ENCODE data around the gene CCNG2. TPM values are rescaled to one million over a fixed set of nuclear protein-coding genes. Genes with fewer than 3 reads are reported as not detected.
A peak's percentile ranks its signal among the peaks of the same experiment; 100 is the strongest.

The CCNG2 gene
- total and polyA plus RNA-seq, 2 of the 4 experiments (the other 2 are of a cell fraction) = 11.3 to 14.9 TPM

DNA sequence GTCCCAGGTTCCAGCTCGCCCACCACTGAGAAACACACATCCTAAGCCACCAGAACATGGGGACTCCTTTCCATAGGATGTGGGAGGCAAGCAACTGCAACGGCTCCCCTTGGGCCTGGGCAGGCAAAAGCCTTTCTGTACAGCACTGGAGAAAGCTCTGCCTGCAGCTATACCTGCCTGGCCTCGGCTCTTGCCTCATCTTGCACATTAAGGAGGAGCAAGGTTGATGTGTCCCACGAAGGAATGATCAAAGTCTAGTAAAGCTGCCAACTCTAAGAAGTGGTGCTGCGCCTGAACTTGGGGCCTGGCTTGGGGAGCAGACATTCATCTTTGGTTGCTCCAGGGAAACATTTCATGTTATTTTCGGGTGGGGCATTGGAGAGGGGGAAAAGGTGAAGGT lies 19.6 kb downstream of the CCNG2 start:
- Histone ChIP-seq H4K20me1 (ENCODE audit: insufficient read depth, low read length) (peaks cover 5% of the 10 kb centered on the region; the same call in 1 of the 2 replicates), H4K8ac (ENCODE audit: low read depth in 2 of 2, low read length in 2 of 2) (no peak overlapping the region), H3K4me2 (ENCODE audit: low read depth, low read length) (no peak overlapping the region), H3K9me1 (ENCODE audit: insufficient read depth, low read length) (peaks cover 7% of the 10 kb centered on the region), H2BK120ac (ENCODE audit: low read depth, low read length) (no peak overlapping the region), H3K36me3 (ENCODE audit: control insufficient read depth, insufficient read depth, low read length) (no peaks in the 10 kb centered on the region), H3K9me3 (ENCODE audit: control insufficient read depth, insufficient read depth, low read length) (no peaks in the 10 kb centered on the region), H2BK5ac (ENCODE audit: low read depth, low read length, poor library complexity, severe bottlenecking) (no peak overlapping the region), H2AFZ (replicated peaks; ENCODE audit: low read length, poor library complexity) (no peak overlapping the region), H2BK20ac (ENCODE audit: low read depth, low read length) (no peak overlapping the region), H4K5ac (ENCODE audit: low read depth, low read length) (no peak overlapping the region), H3K4me3 (ENCODE audit: insufficient read depth, low read depth, low read length) (no peak overlapping the region), H3K4ac (ENCODE audit: low read depth, low read length) (no peak overlapping the region), H3K27me3 (ENCODE audit: control insufficient read depth, insufficient read depth, low read length) (peaks cover 61% of the 10 kb centered on the region), H3K4me1 (ENCODE audit: control insufficient read depth, insufficient read depth, low read length) (peaks cover 9% of the 10 kb centered on the region), H2AK9ac (replicated peaks; ENCODE audit: low read depth, low read length, poor library complexity) (peak overlapping the region; percentile 61), H3K27ac (ENCODE audit: insufficient read depth, low read length) (no peak overlapping the region), H3K9ac (ENCODE audit: low read depth, low read length) (no peak overlapping the region), H3K79me1 (ENCODE audit: low read depth in 1 of 2, low read length in 2 of 2) (0 out of 4 replicates have a peak, but pooled peaks cover 0 to 4% of the 10 kb centered on the region in 2 experiments), H3K18ac (ENCODE audit: low read depth, low read length) (no peak overlapping the region), H3K56ac (ENCODE audit: extremely low read depth, insufficient read depth, low read length) (no peak overlapping the region), H2AK5ac (ENCODE audit: low read depth, low read length) (no peak overlapping the region), H4K91ac (ENCODE audit: insufficient read depth, low read depth, low read length) (no peak overlapping the region), H2BK15ac (ENCODE audit: low read depth, low read length) (no peak overlapping the region), H3K23ac (ENCODE audit: low read depth, low read length) (no peak overlapping the region), H3K14ac (replicated peaks; ENCODE audit: low read depth, low read length) (no peak overlapping the region)
- dilution Hi-C loops (cut with HindIII; ENCODE audit: low sequenced_read_pairs, unreplicated experiment) = no loop called here
- ATAC-seq (ENCODE audit: low read depth) (no peak), DNase-seq (no peak)
- 73% methylated on average over 3 of the region's 6 CpGs; no CpG with 5 or more reads in 1 of the 2 experiments for WGBS, 2 experiments (ENCODE audit: extremely low coverage in 2 of 2, insufficient read length in 1 of 2)
- intact Hi-C loops (cut with micrococcal nuclease) = no loop called here
- POLR2A ChIA-PET (ENCODE audit: unreplicated experiment) = no interaction called here
- CTCF ChIA-PET = no interaction called here
- in situ Hi-C loops (cut with MboI; ENCODE audit: low sequenced_read_pairs) = no loop called here
- no TSS peak for BruUV-seq (replicated peaks)
- no peak for TF ChIP-seq CEBPB (IDR thresholded peaks at IDR 0.05; ENCODE audit: low read depth, low read length)
- no peak for TF ChIP-seq CHD1 (IDR thresholded peaks at IDR 0.05; ENCODE audit: low read depth, low read length)
- no peak for TF ChIP-seq NFE2L2 (IDR thresholded peaks at IDR 0.05; ENCODE audit: low read depth, low read length)
- TF ChIP-seq MAZ (IDR thresholded peaks at IDR 0.05; ENCODE audit: borderline replicate concordance, low read depth, low read length) = no peak
- TF ChIP-seq MXI1 (IDR thresholded peaks at IDR 0.05; ENCODE audit: borderline replicate concordance, low read depth, low read length) = no peak
- no peak for TF ChIP-seq RCOR1 (IDR thresholded peaks at IDR 0.05; ENCODE audit: insufficient replicate concordance, low read length)
- no peak for TF ChIP-seq MAFK (IDR thresholded peaks at IDR 0.05; ENCODE audit: low read depth, low read length)
- TF ChIP-seq, protein P1, sequence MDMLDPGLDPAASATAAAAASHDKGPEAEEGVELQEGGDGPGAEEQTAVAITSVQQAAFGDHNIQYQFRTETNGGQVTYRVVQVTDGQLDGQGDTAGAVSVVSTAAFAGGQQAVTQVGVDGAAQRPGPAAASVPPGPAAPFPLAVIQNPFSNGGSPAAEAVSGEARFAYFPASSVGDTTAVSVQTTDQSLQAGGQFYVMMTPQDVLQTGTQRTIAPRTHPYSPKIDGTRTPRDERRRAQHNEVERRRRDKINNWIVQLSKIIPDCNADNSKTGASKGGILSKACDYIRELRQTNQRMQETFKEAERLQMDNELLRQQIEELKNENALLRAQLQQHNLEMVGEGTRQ (IDR thresholded peaks at IDR 0.05; ENCODE audit: low read depth, low read length) = no peak
- TF ChIP-seq RAD21 (IDR thresholded peaks at IDR 0.05; ENCODE audit: low read length) = no peak
- TF ChIP-seq, protein P2, sequence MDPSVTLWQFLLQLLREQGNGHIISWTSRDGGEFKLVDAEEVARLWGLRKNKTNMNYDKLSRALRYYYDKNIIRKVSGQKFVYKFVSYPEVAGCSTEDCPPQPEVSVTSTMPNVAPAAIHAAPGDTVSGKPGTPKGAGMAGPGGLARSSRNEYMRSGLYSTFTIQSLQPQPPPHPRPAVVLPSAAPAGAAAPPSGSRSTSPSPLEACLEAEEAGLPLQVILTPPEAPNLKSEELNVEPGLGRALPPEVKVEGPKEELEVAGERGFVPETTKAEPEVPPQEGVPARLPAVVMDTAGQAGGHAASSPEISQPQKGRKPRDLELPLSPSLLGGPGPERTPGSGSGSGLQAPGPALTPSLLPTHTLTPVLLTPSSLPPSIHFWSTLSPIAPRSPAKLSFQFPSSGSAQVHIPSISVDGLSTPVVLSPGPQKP (IDR thresholded peaks at IDR 0.05; ENCODE audit: borderline replicate concordance, low read depth, low read length) = no peak
- no peak for TF ChIP-seq SMC3 (IDR thresholded peaks at IDR 0.05; ENCODE audit: low read depth, low read length)
- TF ChIP-seq BHLHE40 (IDR thresholded peaks at IDR 0.05; ENCODE audit: low read depth, low read length) = no peak
- no peak for TF ChIP-seq POLR2A (IDR thresholded peaks at IDR 0.05; ENCODE audit: low read depth, low read length)
- TF ChIP-seq RFX5 (IDR thresholded peaks at IDR 0.05; ENCODE audit: low read depth, low read length) = no peak
- TF ChIP-seq, protein P3, sequence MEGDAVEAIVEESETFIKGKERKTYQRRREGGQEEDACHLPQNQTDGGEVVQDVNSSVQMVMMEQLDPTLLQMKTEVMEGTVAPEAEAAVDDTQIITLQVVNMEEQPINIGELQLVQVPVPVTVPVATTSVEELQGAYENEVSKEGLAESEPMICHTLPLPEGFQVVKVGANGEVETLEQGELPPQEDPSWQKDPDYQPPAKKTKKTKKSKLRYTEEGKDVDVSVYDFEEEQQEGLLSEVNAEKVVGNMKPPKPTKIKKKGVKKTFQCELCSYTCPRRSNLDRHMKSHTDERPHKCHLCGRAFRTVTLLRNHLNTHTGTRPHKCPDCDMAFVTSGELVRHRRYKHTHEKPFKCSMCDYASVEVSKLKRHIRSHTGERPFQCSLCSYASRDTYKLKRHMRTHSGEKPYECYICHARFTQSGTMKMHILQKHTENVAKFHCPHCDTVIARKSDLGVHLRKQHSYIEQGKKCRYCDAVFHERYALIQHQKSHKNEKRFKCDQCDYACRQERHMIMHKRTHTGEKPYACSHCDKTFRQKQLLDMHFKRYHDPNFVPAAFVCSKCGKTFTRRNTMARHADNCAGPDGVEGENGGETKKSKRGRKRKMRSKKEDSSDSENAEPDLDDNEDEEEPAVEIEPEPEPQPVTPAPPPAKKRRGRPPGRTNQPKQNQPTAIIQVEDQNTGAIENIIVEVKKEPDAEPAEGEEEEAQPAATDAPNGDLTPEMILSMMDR (conservative IDR thresholded peaks at IDR 0.05; ENCODE audit: low read depth, low read length) = no peak

Measured in IMR-90 (cell line).